Subcutaneous adipose tissue (tissue), 4 donors: ENCODE results near the gene ADAMTS12. TPM values are rescaled to one million over a fixed set of nuclear protein-coding genes. Genes with fewer than 3 reads are reported as not detected.

Experiments
- CTCF ChIP-seq: fragments of 450-650 bp; IDR thresholded peaks from one replicate; pipeline ENCODE4 v1.5.1; 2016; ENCODE audit warnings: low read depth, mild to moderate bottlenecking, control low read depth, antibody characterized with exemption, moderate library complexity
- total RNA-seq, 4 donors: library from RNA; depleted of rRNA; stranded (reverse); fragments of >200 nt; gene quantifications; one replicate each; pipeline ENCODE4 v1.1.0, GENCODE V29; 2016

Gene ADAMTS12
- total RNA-seq, 4 donors from 2014 or later = 13.8 to 49.4 (median 20.2) TPM

DNA sequence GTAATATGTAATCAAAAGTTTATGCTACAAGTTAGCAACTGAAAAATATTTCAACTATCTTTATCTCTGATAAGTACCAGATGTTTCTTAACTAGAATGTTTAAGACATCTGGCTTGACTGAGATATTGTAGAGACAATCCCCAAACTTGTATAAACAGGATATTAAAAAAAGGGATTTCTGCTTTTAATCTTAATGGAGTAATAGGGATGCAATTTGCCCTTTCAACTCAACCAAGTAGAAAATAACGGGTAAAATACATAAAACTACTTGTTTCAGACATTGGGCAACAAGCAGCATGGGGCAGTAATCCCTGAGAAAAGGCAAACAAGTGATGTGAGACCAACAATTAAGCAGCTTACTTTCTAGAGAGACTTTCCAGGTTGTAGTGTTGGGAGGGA, 9.4 kb upstream of the ADAMTS12 start:
- TF ChIP-seq CTCF = no peak

GRCh38 chr5:33894566-33894965, 2.8 kb upstream of the ADAMTS12 start:
- TF ChIP-seq CTCF = no peak

DNA sequence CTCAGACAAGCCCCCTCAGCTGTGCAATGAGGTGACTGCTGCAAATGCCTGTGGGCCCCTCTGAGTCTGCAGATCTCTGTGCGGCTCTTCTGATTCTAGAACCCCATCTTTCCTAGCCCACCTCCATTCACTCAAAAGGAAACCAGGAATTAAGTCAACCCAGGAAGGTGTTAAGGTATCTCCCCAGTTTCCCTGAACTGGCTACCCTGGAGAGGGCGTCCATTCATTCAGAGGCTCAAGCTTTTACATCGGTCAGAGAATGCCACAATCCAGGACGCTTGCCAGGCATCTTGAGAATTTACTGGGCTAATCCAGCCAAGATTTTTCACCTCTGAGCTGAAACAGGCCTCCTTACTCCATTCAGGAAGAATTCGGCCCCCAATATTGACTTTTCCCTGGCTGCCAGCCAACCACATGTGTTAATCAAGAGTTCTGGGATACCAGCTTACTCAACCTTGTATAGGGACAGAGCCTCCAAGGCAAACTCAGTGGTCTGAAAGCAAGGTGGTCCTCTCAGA, 889 bp upstream of the ADAMTS12 start:
- TF ChIP-seq CTCF = no peak

DNA sequence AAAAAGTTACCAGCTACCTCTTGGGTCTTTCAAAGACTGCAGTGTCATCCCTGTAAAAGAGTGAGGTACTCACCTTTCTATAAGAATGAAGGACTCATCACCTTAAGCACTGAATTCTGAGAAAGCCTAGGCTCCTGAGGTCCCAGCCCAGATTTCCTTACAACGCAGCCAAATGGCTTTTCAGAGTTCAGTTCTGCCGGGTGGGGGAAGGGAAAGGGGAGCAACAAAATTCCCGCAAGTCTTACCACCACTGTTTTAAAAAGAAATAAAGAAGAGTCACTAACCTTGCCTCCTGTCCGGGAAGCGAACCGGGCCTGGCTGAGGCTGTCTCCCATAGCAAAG, 373 bp downstream of the ADAMTS12 start:
- no peak for TF ChIP-seq CTCF

DNA sequence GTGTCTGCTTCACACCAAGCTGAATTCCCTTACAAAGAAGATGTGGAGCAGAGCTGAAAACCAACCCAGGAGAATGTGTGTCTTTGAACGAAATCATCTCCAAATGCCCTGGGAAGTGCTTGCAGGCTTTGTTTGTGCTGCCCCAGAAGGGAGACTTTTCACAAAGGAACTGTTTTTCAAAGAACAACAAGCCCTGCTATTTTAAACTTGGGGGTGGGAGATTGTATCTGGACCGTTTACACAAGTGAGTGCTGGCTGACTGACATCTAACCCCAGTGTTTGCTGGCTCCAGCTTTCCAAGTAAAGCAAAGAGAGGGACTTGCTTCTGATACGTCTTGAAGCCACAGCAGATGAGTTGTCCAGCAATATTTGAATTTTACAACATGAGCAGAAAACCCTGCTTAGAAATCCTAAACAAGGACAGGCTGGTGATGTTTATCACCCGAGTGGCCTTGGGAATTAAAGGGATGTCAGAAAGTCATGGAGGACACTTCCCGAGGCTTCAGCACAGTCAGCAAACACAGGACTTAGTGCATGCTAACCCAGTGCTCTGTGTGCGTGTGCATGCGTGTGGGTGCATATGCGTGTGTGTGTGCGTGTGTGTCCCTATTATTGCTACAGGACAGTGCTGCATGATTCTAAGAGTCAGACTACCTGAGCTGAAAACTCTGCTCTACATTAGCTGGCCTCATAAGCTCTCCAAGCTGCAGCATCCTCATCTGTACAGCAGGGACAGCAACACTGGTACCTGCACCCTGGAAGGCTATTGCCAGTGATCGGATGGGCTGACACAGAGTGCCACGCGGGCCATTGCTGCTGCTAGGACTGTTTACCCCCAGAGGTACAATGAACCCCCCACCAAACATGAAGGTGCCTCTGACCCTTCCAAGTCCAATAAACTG, 1.4 kb downstream of the ADAMTS12 start:
- TF ChIP-seq CTCF = no peak

GRCh38 chr5:33888587-33888986, 3.2 kb downstream of the ADAMTS12 start:
- no peak for TF ChIP-seq CTCF

- TF ChIP-seq CTCF = no peak
Measured at GRCh38 chr5:33887268-33887667, 4.5 kb downstream of the ADAMTS12 start.
